ENCODE results near the gene CCDC24.
A peak's percentile ranks its signal among the peaks of the same experiment; 100 is the strongest.

Gene CCDC24

GRCh38 chr1:43961692-43962091, 29.7 kb upstream of the CCDC24 start:
- TF ChIP-seq CREB1 (IDR thresholded peaks at IDR 0.05; ENCODE audit: low read depth): no peak
- no peak for TF ChIP-seq TAF1 (IDR thresholded peaks at IDR 0.05; ENCODE audit: low read depth)
- TF ChIP-seq TEAD4 (IDR thresholded peaks at IDR 0.05): no peak
- TF ChIP-seq ZBTB7A (IDR thresholded peaks at IDR 0.05; ENCODE audit: low read depth): no peak

GRCh38 chr1:43962324-43962723, 29.1 kb upstream of the CCDC24 start:
- TF ChIP-seq USF1 (IDR thresholded peaks at IDR 0.05) (no peak), CREB1 (IDR thresholded peaks at IDR 0.05; ENCODE audit: low read depth) (no peak), TCF12 (IDR thresholded peaks at IDR 0.05; ENCODE audit: low read depth) (no peak), CEBPB (IDR thresholded peaks at IDR 0.05) (no peak), TAF1 (IDR thresholded peaks at IDR 0.05; ENCODE audit: low read depth) (no peak)

GRCh38 chr1:43963006-43963405, 28.4 kb upstream of the CCDC24 start:
- TF ChIP-seq CEBPB (IDR thresholded peaks at IDR 0.05) (no peak), ZBTB7A (IDR thresholded peaks at IDR 0.05; ENCODE audit: low read depth) (no peak), TCF12 (IDR thresholded peaks at IDR 0.05; ENCODE audit: low read depth) (no peak), RAD21 (IDR thresholded peaks at IDR 0.05; ENCODE audit: low read depth) (no peak), YY1 (IDR thresholded peaks at IDR 0.05; ENCODE audit: low read depth) (no peak), TAF1 (IDR thresholded peaks at IDR 0.05; ENCODE audit: low read depth) (no peak), TEAD4 (IDR thresholded peaks at IDR 0.05) (no peak)

GRCh38 chr1:43963890-43964289, 27.5 kb upstream of the CCDC24 start:
- no peak for TF ChIP-seq RAD21 (IDR thresholded peaks at IDR 0.05; ENCODE audit: low read depth)
- no peak for TF ChIP-seq NFIC (IDR thresholded peaks at IDR 0.05)
- no peak for TF ChIP-seq TCF12 (IDR thresholded peaks at IDR 0.05; ENCODE audit: low read depth)
- no peak for TF ChIP-seq TAF1 (IDR thresholded peaks at IDR 0.05; ENCODE audit: low read depth)
- TF ChIP-seq EP300 (IDR thresholded peaks at IDR 0.05; ENCODE audit: borderline replicate concordance): no peak
- TF ChIP-seq EGR1 (IDR thresholded peaks at IDR 0.05): no peak
- no peak for TF ChIP-seq USF1 (IDR thresholded peaks at IDR 0.05)
- TF ChIP-seq YY1 (IDR thresholded peaks at IDR 0.05; ENCODE audit: low read depth): no peak
- TF ChIP-seq CEBPB (IDR thresholded peaks at IDR 0.05): no peak

GRCh38 chr1:43965316-43965715, 26.1 kb upstream of the CCDC24 start:
- no peak for TF ChIP-seq YY1 (IDR thresholded peaks at IDR 0.05; ENCODE audit: low read depth)

- TF ChIP-seq TAF1 (IDR thresholded peaks at IDR 0.05; ENCODE audit: low read depth): no peak
- peak; percentile 93 for TF ChIP-seq REST (IDR thresholded peaks at IDR 0.05; ENCODE audit: low read depth)
These were observed 23.0 kb upstream of the CCDC24 start for GRCh38 chr1:43968348-43968948.

GRCh38 chr1:43969416-43969745, 22.0 kb upstream of the CCDC24 start:
- TF ChIP-seq USF1 (IDR thresholded peaks at IDR 0.05): no peak
- no peak for TF ChIP-seq TCF12 (IDR thresholded peaks at IDR 0.05; ENCODE audit: low read depth)
- TF ChIP-seq TAF1 (IDR thresholded peaks at IDR 0.05; ENCODE audit: low read depth): no peak
- TF ChIP-seq CREB1 (IDR thresholded peaks at IDR 0.05; ENCODE audit: low read depth): no peak
- no peak for TF ChIP-seq FOXM1 (IDR thresholded peaks at IDR 0.05; ENCODE audit: borderline replicate concordance, low read depth)
- no peak for TF ChIP-seq CEBPB (IDR thresholded peaks at IDR 0.05)

GRCh38 chr1:43969746-43970466, 21.5 kb upstream of the CCDC24 start, which contains the start of gene DPH2:
Gene DPH2, plus strand, starts transcription at chr1:43970010. Its CDS starts 166 bp downstream, at chr1:43970176.
- TF ChIP-seq CEBPB (IDR thresholded peaks at IDR 0.05): no peak
- TF ChIP-seq YY1 (IDR thresholded peaks at IDR 0.05; ENCODE audit: low read depth): peak; percentile 58
- TF ChIP-seq USF1 (IDR thresholded peaks at IDR 0.05): peak; percentile 91
- peak; percentile 36 for TF ChIP-seq TAF1 (IDR thresholded peaks at IDR 0.05; ENCODE audit: low read depth)
- TF ChIP-seq MAX (IDR thresholded peaks at IDR 0.05): peak; percentile 94
